Measurements from ENCODE around the gene SLC22A15. TPM values are rescaled to one million over a fixed set of nuclear protein-coding genes. Genes with fewer than 3 reads are reported as not detected.

SLC22A15 gene
- polyA plus RNA-seq, 3 donors, result 3.2 to 33.4 (median 4.5) TPM

GRCh38 chr1:115939455-115939854 is 36.9 kb upstream of the SLC22A15 start:
- H3K9me3 ChIP-seq (replicated peaks in 1 of 2; ENCODE audit: control insufficient read depth in 1 of 2, insufficient read depth in 1 of 2, low read length in 2 of 2), result no peaks in the 10 kb centered on the region
- H4K20me1 ChIP-seq (ENCODE audit: insufficient read depth, low read length), result no peaks in the 10 kb centered on the region
- no peak overlapping the region for H2AFZ ChIP-seq (ENCODE audit: insufficient read depth, low read depth, low read length, poor library complexity, severe bottlenecking)
- Mint-ChIP-seq H3K27me3 (ENCODE audit: low read depth in 3 of 3) (no peaks in the 10 kb centered on the region), H3K36me3 (no peaks in the 10 kb centered on the region), H3K4me3 (no peak overlapping the region), H3K4me1 (peaks cover 3% of the 10 kb centered on the region), H3K27ac (no peak overlapping the region), H3K9me3 (peaks cover 0 to 6% (median 3%) of the 10 kb centered on the region in 7 donors)
- DNase-seq, result no peak
- H3K36me3 ChIP-seq (replicated peaks in 1 of 2; ENCODE audit: control insufficient read depth in 1 of 2, insufficient read depth in 2 of 2, low read length in 2 of 2), result no peaks in the 10 kb centered on the region
- no peak overlapping the region for H3K4me3 ChIP-seq (replicated peaks in 1 of 3; ENCODE audit: low read depth in 2 of 3, low read length in 3 of 3)
- intact Hi-C loops (cut with micrococcal nuclease), result no loop called here
- TF ChIP-seq, protein P1, sequence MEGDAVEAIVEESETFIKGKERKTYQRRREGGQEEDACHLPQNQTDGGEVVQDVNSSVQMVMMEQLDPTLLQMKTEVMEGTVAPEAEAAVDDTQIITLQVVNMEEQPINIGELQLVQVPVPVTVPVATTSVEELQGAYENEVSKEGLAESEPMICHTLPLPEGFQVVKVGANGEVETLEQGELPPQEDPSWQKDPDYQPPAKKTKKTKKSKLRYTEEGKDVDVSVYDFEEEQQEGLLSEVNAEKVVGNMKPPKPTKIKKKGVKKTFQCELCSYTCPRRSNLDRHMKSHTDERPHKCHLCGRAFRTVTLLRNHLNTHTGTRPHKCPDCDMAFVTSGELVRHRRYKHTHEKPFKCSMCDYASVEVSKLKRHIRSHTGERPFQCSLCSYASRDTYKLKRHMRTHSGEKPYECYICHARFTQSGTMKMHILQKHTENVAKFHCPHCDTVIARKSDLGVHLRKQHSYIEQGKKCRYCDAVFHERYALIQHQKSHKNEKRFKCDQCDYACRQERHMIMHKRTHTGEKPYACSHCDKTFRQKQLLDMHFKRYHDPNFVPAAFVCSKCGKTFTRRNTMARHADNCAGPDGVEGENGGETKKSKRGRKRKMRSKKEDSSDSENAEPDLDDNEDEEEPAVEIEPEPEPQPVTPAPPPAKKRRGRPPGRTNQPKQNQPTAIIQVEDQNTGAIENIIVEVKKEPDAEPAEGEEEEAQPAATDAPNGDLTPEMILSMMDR (IDR thresholded peaks at IDR 0.05), result no peak
- no peak overlapping the region for H3K4me2 ChIP-seq (replicated peaks; ENCODE audit: extremely low read depth, low read length, poor library complexity, severe bottlenecking)
- H3K27ac ChIP-seq (ENCODE audit: low read depth in 1 of 2, low read length in 2 of 2), result no peak overlapping the region
- H3K9ac ChIP-seq (ENCODE audit: insufficient read depth, low read length, poor library complexity, severe bottlenecking), result no peak overlapping the region
- no peaks in the 10 kb centered on the region for H3K27me3 ChIP-seq (ENCODE audit: control insufficient read depth in 2 of 2, insufficient read depth in 2 of 2, low read length in 2 of 2)
- no peaks in the 10 kb centered on the region for H3K4me1 ChIP-seq (ENCODE audit: control insufficient read depth in 1 of 2, insufficient read depth in 2 of 2, low read length in 2 of 2)
- WGBS (ENCODE audit: insufficient coverage), result 80% methylated on average over 1 of the region's 6 CpGs
- no peaks in the 10 kb centered on the region for H3K79me2 ChIP-seq (ENCODE audit: insufficient read depth, low read length)

- Histone ChIP-seq H3K4me3 (replicated peaks in 1 of 3; ENCODE audit: low read depth in 2 of 3, low read length in 3 of 3) (no peak overlapping the region), H3K4me2 (replicated peaks; ENCODE audit: extremely low read depth, low read length, poor library complexity, severe bottlenecking) (no peak overlapping the region), H4K20me1 (ENCODE audit: insufficient read depth, low read length) (no peaks in the 10 kb centered on the region), H3K79me2 (ENCODE audit: insufficient read depth, low read length) (no peaks in the 10 kb centered on the region), H3K9me3 (replicated peaks in 1 of 2; ENCODE audit: control insufficient read depth in 1 of 2, insufficient read depth in 1 of 2, low read length in 2 of 2) (no peaks in the 10 kb centered on the region), H3K27ac (ENCODE audit: low read depth in 1 of 2, low read length in 2 of 2) (no peak overlapping the region), H3K9ac (ENCODE audit: insufficient read depth, low read length, poor library complexity, severe bottlenecking) (no peak overlapping the region), H3K27me3 (ENCODE audit: control insufficient read depth in 2 of 2, insufficient read depth in 2 of 2, low read length in 2 of 2) (no peaks in the 10 kb centered on the region), H3K36me3 (replicated peaks in 1 of 2; ENCODE audit: control insufficient read depth in 1 of 2, insufficient read depth in 2 of 2, low read length in 2 of 2) (no peaks in the 10 kb centered on the region), H2AFZ (ENCODE audit: insufficient read depth, low read depth, low read length, poor library complexity, severe bottlenecking) (no peak overlapping the region), H3K4me1 (ENCODE audit: control insufficient read depth in 1 of 2, insufficient read depth in 2 of 2, low read length in 2 of 2) (peaks cover 0 to under 1% of the 10 kb centered on the region in 2 donors)
- no peak overlapping the region for H3K27ac Mint-ChIP-seq
- peaks cover 0 to 2% (median 0%) of the 10 kb centered on the region in 3 donors for H3K27me3 Mint-ChIP-seq (ENCODE audit: low read depth in 3 of 3)
- H3K9me3 Mint-ChIP-seq, result peaks cover 0 to 3% (median 0%) of the 10 kb centered on the region in 7 donors
- H3K4me1 Mint-ChIP-seq, result peaks cover 11% of the 10 kb centered on the region
- DNase-seq, result no peak
- H3K4me3 Mint-ChIP-seq, result no peak overlapping the region
- no CpG with 5 or more reads among the region's 3 CpGs for WGBS (ENCODE audit: insufficient coverage)
- TF ChIP-seq, protein P1 (IDR thresholded peaks at IDR 0.05), result no peak
- no peaks in the 10 kb centered on the region for H3K36me3 Mint-ChIP-seq
- intact Hi-C loops (cut with micrococcal nuclease), result no loop called here
Observed at GRCh38 chr1:115946116-115946515, 30.2 kb upstream of the SLC22A15 start.
